ENCODE data around the gene ANTXRL.
"Not testable (repeated sequence)": the region's sequence is repeated elsewhere in the genome, so short reads cannot be mapped to it uniquely, and the experiment has no call there.

The ANTXRL gene

DNA sequence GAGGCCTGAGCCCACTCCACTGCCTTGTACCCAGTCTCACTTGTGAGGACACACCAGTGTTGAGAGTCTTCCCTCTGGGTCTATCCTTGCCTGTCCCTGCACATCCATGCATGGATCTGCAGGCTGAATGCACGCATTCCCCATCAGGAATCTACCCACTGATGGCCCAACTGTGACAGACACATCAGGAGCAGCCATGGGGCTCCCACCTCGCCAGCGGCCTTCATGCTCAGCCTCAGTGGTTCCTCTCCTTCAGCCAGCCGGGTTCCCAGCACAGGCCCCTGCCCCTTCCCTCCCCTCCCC, 21.3 kb downstream of the ANTXRL start:
- DNase-seq (ENCODE audit: low read depth in 2 of 2): no peak

DNA sequence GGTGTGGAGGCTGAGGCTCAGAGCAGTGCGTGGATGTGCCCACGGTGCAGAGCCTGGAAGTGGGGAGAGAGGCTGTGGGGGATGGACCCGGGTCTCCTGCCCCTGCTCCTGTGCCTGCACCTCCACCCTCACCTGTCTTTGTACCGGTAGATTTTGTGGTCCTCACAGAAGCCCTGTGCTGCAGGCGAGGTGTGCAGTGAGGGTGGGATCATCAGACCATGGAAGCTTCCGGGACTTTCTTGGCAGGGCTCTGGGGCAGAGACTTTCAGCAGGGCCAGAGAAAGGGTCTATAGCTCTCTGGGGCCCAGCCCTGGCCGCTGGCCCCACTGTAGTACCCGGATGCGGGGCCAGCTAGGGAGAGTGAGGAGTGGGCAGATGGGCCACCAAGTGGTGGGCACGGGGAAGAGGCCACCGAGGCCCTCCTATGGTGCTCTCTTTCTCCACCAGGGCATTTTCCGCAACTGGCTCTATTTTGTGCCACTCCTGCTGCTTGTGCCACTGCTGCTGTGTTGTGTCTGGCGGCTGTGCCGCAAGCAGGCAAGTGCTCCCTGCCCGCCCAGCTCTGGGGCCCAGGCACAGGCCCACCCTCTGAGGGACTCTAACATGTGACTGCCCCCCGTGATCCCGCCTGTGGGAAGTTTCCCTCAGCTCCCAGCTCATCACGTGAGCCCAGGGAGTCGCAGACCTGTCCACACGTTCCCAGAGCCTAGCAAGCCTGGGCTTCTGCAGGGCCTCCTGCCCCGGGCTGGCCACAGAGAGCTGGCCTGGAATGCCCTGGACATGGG, 22.1 kb downstream of the ANTXRL start:
- DNase-seq (ENCODE audit: low read depth in 2 of 2): no peak

DNA sequence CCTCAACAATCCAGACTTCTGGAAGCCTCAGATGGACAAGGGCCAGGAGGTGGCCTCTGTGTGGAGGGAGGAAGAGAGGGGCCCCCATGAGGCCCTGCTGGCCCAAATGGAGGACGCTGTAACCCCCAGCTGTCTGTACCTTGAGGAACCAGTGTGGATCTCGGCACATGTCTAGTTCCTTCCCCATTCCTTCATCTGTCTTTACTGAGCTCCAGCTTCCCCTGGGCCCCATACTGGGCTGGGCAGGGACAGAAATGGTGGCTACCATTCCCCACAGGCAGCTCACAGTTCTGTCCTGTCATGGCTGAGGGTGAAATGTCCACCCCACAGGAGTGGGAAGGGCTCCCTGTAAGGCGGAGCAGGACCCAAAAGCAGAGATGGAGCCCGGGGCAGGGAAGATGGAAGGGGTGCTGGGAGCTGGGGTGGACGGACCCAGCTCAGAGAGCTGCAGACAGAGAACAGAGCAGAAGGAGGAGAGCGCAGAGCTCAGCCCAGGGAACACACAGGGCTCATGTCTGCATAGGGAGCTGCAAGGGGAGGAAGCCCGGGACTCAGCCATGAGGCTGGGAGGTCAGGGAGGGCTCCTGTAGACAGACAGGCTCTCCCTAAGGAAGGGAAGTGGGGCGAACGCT, 22.8 kb downstream of the ANTXRL start:
- no peak for DNase-seq (ENCODE audit: low read depth in 2 of 2)

DNA sequence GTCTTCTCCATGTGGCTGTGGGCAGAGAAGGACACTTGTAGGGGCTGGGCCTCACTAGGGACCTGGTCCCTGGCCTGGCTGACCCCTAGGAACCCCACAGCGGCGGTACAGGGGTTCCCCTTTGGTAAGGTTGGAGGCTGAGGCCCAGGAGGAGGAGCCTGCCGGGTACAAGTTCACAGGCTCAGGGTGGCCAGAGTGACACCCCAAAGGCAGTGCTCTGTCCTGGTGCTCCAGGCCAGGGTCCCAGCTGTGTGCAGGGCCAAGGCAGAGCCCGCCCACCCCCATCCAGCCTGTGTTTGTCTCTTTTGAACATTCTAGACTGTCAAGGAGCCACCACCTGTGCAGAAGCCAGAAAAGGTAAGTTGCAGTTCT, 23.3 kb downstream of the ANTXRL start:
- no peak for DNase-seq (ENCODE audit: low read depth in 2 of 2)

DNA sequence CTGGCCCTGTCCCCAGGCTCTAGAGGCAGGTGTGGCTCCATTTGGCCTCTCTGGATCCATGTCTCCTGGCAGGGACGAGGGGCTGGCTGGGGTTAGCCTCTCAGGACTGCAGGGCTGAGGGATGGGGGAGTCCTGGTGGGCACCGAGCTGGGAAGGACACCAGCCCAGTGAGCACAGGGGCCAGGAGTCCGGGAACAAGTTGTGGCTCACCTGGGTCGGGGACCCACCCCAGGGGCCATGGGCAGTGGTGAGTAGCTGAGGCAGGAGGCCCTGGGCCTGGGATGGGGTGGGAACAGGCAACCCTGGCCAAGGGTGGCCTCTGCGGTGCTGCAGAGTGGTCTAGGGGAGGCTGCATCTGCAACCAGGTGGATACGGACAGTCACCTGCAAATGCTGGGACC, 24.1 kb downstream of the ANTXRL start:
- no peak for DNase-seq (ENCODE audit: low read depth in 2 of 2)

DNA sequence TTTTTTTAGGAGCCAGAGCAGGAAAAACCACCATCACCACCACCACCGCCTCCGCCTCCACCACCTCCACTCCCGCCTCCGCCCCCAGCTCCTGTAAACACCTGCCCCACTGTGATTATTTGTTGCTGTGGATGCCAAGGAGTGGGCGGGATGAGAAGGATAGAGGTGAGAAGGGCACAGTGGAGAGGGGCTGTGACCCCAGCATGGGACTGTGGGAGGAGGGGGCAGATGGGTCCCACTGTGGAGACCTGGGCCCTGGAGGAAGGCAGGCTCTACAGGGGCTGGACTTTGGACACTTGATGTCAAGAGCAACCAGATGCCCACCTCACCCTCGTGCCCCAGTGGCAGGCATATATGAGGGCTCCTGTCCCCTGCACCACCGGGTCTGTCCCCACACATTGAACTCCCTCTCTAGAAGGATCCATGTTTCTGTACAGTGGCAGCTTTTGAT, 24.7 kb downstream of the ANTXRL start:
- DNase-seq (ENCODE audit: low read depth in 2 of 2): no peak

DNA sequence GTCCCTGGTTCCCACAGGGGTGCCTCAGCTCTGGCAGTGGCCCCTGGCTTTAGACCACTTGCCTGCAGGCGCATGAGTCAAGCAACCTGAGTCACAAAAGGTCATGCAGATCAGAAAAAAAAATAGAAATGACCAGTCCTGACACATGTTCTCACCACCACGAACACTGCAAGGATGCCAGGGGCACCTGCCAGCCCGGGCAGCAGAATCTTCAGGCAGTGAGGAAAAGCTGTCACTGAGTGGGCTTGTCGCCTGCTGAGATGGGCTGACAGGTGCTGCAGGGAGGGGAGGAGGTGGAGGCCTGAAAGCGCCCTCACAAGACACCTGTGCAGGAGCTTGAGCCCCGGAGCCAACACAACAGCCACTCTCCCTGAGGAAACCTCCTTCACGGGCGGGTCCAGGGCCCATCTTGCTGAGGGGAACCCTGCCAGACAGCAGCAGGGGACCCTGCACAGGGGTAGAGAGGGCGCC, 25.2 kb downstream of the ANTXRL start:
- not testable (repeated sequence) for DNase-seq (ENCODE audit: low read depth in 2 of 2)

DNA sequence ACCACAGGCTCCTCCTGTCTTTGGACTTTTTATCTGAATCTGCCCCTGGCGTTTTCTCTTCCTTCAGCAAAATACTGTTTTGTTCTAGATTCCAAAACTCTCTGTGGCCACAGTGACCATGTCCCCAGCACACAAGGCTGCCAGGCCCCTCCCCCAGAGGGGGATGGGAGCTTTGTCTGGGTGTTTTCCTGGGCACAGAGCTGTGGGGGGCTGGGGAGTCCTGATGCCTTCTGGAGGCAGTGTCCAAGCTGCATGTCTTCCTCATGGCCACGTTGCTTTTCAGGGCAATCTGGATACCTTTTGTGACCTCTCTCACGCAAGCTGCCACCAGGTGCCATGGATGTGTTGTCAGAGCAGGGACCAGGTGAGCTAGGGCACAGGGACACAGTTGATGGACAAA, 26.2 kb downstream of the ANTXRL start:
- no peak for DNase-seq (ENCODE audit: low read depth in 2 of 2)

DNA sequence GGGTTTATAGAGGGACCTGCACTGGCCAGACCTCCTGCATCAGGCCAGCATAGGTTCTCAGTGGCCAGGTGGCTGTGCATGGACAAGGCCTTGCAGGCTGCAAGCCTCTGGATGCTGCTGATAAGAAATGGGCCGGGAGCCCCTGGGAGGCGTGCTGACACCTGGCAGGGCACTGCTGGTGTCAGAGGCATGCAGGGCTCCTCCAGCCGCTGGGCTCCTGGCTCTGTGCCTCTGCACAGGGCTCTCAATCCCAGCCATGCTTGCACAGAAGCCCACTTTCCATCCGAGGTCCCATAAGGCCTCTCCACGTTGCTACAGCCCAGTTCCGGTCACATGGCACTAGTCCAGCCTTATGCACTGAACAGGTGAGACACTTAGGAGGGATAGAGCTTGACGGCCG, 27.3 kb downstream of the ANTXRL start:
- DNase-seq (ENCODE audit: low read depth in 2 of 2): no peak

DNA sequence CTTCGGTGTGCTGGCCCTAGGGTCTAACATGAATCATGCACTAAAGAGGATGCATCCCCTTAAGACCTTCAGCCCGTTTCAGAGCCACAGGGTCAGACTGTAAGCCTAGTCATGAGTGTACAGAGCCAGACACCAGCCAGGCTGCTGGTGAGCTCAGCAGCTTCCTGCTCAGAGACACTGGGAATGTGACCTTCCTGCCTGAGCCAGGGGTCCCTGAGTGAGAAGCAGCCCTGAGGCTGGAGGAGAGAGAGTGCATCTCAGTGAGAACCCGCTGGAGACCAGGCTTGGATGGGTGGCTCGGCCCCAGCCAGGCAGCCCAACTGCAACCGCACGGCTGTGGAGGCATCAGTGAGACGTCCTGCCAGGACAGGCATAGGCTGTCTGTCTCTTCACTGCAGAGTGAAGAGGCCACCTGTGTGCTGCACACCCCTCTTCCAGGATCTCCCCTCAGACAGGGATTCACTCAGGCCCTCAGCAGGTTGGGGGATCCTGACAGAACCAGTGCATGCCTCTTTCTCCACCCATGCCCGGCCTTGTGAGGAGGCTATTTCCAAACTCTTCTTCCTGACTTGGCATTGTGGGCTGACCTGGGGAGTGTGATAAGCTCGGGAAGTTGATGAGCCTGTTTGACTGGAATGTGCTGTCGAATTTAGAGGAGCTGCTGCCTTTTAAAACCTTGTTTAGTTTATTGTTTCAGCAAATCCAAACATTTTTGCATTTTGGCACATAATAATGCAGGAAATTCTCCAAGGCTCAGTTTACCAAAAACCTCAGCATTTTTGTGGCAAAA, 28.5 kb downstream of the ANTXRL start:
- not testable (repeated sequence) for DNase-seq (ENCODE audit: low read depth in 2 of 2)

DNA sequence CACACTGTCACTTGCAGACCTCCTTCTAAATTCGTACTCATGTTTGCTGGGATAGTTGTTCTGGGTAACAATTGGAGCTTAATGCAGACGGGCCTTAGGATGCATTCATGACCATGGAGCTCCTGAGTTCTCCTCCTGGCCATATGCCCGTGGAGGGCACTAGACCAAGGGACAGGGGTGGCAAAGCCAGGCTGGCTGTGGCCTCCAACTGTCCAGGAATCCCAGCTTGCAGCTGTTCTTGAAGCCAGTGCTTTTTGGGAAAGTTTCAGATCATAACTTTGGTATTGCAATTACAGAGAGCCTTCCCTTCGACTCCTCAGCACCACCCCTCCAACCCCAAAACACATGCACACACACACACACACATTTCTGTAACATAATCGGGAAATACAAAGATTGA, 30.6 kb downstream of the ANTXRL start:
- DNase-seq (ENCODE audit: low read depth in 2 of 2): no peak

DNA sequence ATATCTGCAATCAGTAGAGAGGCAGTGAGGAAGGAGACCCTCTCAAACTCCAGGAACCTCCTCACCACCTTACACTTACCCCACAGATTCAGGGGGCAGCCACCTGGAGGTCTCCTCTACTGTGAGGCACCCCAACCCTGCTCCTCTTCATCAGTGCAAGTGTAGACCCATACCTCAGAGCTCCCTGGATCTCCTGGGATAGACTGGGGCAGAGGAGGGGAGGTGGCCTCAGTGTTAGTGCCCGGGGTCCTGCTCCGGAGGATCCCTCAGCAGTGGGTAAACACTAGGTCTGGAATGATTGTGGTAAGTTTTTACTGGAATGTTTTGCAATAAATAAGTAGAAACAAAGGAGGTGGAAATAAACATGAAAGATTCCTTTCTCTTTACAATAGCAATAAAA, 31.1 kb downstream of the ANTXRL start:
- DNase-seq (ENCODE audit: low read depth in 2 of 2): no peak

DNA sequence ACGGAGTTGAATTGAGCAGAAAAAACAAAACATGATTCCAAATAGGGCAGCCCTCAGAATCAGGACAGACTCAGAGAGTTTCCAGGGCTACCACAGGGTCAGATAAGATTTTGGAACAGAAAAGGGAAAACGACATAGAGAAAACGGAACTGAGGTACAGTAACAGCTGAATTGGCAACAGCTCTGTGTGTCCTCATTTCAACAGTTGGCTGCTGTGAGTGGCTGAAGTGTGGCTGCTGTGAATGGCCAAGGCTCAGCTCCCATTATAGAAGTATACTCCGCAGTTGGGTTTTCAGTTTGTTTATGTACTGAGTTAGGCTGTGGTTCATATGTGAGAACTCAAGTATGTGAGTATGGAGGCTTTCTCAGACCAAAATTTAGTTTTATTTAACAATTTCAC, 32.0 kb downstream of the ANTXRL start:
- no peak for DNase-seq (ENCODE audit: low read depth in 2 of 2)

DNA sequence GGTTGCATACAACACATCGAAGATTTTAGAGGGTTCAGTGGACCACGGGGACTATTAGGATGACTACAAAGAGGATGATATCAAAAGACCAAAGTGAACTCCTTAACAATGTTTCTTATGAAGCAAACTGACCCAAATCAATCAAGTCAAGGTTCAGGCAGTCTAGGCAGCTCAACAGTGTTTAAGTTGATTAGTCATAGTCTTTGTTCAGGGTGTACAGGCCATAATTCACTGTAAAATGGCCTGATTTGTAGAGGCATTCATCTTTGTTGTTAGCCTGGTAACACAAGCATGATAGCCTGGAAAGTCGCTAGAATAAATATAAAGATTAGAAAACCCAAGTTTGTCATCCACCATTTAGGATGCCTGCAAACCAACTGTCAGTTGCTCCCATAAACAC, 32.6 kb downstream of the ANTXRL start:
- no peak for DNase-seq (ENCODE audit: low read depth in 2 of 2)

DNA sequence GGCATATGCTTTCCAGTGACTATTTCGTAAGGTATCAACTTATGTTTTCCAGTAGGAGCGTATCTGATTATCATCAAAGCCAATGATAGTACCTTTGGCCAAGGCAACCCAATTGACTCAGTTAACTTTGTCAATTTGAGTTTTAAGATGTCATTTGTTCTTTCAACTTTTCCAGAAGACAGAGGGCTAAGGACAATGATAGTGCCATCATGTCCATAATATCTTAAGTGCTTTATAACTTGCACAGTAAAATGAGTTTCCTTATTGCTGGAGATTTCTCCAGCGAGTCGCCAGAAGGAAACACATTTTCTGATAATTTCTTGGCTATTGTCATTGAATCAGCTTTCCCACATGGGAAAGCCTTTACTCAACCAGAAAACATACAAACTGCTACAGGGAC, 35.0 kb downstream of the ANTXRL start:
- no peak for DNase-seq (ENCODE audit: low read depth in 2 of 2)

DNA sequence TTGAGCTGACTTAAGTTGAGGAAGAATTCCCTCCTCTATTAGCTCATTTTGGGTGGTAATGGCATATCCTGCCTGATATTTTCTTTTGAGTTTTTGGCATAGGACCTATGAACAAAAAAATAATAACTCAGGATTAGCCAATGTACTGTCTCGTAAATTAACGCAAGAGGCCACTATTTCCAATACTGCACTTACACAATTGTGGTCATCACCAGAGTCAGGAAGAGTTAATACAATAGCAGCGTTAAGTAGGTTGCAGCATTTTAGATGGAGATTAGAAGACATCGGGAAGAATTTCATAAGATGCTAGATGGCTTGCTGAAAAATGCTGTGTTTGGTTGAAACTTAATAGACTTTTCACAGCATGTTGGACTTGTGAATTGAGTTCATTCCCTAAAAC, 36.4 kb downstream of the ANTXRL start:
- no peak for DNase-seq (ENCODE audit: low read depth in 2 of 2)

DNA sequence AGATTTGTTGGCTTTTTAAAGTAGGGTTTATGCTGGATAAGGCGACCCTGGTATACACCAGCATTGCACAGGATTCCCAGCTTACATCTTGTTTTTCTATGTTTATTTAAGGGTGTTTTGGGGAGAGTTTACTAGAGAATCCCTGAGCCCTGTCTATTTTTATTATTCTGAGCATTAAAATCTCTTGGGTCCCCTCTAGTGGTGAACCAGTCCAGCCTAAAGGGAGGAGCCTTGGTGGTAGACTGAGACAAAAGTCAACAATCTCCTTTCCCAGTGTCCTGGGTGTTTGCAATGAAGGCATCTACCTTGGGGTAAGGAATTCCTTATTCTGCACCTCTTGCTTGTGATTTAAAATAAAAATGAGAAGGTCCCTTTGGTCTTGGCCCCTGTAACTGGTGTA, 38.2 kb downstream of the ANTXRL start:
- no peak for DNase-seq (ENCODE audit: low read depth in 2 of 2)

DNA sequence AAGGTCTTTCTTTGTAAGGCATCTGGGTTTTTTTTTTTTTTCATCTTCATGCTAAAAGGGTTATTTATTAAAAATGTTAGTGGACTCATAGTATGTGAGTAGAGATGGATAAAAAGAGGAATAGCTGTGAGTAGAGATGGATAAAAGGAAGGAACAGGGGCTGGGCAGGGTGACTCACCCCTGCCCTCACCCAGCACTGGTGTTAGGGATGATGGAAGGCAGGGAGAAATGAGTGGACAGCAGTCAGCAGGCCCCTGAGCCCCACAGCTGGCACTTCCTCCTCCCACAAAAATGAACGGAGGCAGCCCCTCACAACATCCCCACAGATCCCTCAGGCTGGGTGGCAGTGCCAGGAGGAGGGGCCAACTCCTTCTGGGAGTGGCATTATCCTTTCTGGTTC, 39.3 kb downstream of the ANTXRL start:
- no peak for DNase-seq (ENCODE audit: low read depth in 2 of 2)

DNA sequence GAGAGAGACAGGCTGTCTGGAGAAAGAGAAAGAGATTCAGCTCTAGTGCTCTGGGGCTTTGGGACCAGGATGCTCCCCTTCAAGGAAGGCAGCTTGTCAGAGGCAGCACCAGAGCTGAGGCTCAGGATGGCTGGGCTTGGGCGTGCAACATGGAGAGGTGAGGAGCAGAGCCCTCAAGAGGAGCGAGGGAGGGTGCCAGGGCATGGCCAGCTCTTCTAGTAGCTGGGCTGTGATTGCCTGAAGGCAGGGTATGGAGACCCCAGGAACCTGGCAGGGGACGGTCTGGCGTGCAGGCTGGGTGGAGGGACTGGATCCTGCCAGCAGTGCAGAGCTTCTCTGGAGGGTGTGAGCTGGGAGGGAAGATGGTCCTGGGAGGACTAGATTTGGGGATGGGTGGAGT, 40.2 kb downstream of the ANTXRL start:
- DNase-seq (ENCODE audit: low read depth in 2 of 2): no peak

DNA sequence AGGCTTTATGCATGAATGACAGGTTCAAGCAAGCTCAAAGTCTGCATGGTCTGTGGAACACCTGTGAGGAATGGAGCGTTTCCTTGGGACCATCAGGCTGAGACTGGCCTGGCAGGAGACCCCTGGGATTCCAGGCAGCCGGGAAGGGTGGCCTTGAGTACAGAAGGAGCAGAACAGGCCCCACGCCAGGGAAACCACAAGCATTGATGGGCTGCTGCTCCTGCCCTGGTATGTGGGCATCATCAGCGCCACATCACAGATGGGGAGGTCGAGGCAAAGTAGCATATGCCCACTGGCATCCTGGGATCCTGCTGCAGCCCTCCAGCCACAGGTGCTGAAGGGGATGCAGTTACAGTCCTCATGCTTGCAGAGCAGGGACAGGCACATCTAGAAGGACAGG, 40.9 kb downstream of the ANTXRL start:
- DNase-seq (ENCODE audit: low read depth in 2 of 2): no peak

DNA sequence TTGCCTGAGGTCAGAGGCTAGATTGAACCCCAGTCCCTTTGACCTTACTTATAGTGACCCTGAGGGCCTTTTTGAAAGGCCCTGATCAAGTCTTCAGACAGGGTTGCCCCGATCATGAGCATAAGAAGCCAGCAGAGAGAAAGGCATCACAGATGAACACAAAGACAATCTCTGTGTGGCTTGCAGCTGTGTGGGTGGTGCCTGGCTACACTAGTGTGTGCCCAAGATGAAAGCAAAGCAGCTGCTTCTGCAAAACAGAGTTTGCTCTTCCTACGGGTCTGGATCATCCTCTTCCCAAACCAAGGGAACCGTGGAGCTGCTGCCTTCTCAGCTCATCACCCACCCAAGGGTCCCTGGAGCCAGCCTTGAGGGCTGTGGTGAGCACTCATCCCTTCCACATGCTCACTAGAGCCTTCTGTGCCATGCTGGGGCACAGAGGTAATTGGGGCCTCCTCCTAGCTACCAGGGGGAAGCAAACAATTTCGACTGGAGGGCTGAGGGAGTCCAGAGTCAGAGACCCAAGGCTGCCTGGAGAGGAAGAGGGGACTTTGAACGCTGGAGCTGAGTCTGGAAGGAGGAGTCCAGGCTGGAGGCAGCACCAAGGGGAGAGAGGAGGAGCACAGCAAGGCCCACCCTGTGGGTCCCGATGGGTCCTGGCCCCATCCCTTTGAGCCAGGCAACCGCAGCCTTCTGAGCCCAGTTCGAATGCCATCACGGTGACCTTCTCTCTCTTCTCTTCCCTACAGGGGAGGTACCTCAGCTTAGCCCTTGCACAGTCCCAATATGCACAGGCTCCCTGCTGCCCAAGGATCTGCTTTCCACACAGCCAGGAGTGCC, 42.3 kb downstream of the ANTXRL start:
- no peak for DNase-seq (ENCODE audit: low read depth in 2 of 2)

DNA sequence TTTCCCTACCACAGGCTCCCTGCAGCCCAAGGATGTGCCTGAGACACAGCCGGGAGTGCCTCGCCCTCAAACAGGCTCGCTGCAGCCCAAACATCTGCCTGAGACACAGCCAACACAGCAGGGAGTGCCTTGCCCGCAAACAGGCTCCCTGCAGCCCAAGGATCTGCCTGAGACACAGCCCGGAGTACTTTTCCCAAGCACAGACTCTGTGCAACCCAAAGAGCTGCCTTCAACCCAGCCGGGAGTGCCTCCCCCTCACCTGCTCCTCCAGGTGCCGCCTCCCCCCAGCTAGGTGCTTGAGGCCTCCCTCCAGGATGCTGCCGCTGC, 42.9 kb downstream of the ANTXRL start:
- no peak for DNase-seq (ENCODE audit: low read depth in 2 of 2)
